NCI-H1092 (cell line): Measurements from ENCODE around the gene HSPA4.
"Not testable (repeated sequence)": the region's sequence is repeated elsewhere in the genome, so short reads cannot be mapped to it uniquely, and the experiment has no call there.

Experiments
- DNase-seq: peaks from one replicate; lab custom pipeline; 2025; lab: John Stamatoyannopoulos, UW

Gene HSPA4

DNA sequence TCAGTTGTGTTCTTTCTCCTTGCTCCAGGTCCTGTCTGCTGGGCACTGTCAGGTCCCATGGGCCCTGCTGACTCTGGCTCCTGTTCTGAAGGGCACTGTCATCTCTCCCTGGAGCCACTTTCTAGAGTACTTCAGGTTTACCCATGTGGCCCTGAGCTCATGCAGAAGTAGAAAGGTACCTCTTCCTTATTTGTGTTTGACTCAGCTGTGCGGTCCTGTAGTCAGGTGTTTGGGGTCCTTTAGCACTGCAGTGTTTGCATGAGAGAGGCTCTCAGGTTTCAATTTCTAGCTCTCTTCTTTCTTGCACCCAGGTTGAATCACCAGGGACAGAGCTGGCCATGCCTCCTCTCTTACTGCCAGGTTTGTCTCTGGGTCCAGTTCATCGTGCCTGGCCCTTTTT is 71.5 kb downstream of the HSPA4 start:
- no peak for DNase-seq

DNA sequence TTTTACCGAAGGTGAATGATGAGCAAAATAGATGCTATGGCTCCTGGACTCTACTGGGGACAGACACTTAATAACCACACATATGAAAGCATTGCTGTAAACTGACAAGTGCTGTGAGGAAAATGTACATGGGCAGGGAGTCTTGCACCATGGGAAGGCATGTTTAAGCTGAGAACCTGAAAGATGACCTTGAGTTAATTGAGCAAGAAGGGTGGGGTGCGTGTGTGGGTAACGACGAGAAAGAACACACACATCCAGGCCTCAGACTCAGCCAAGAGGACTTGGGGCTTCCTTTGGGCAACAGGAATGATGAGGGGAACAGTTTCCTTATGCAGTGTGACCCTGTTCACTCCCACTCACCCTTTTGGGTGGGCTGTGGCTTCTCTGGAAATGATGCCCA is 73.1 kb downstream of the HSPA4 start:
- no peak for DNase-seq

GRCh38 chr5:133128066-133128465 is 76.3 kb downstream of the HSPA4 start:
- DNase-seq: no peak

DNA sequence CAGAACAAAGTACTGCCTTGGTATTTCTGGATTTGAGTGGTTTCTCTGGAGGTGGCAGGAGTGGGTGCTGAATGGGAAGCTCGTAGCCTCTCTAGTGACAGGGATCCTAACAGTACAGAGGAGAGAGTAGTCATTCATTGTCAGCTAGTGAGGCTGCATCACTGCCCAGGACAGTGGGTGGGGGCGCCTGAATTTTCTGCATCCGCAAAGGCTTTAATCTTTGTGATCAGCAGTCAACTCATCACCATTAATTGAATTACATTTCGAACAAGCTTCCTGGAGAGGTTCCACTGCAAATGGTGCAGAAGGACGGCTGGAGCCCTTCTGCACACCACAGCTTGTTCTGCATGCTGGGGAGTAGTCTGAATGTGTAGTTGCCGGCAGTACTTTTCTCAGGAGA is 77.5 kb downstream of the HSPA4 start:
- DNase-seq: no peak

- no peak for DNase-seq
Measured at GRCh38 chr5:133129950-133130349, 78.1 kb downstream of the HSPA4 start.

DNA sequence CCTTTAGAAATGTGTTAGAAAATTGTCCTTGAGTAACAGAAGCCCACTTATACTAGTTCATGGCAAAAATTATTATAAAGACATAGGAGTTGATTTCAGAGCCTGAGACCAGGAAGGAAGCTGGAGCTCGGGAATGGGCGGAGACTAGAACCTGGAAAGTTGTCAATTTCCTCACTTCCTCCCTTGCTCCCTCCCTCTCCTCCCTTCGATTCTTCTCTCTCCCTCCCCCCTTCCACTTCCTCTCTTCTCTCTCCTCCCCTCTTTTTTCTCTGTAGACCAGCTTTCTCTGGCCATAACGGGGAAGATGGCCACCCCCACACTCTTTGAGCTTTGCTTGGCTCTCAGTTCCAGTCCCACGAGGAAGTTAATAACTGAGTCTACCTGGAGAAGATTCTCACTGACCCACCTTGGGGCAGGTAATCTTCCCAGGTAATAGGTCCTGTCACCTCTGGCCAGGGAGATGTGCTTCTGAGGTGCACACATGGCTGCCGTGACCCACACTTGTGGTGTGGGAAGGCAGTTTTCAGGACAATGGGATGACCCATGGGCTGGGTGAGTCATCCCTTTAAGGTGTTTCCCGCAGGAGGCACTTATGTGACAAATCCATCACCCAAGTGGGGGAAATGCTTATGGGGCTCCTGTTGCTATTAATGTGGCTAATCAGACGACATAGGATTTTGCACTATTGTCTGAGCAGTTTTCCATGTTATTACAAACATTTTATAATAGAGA is 78.7 kb downstream of the HSPA4 start:
- DNase-seq: no peak

GRCh38 chr5:133132717-133133116 is 80.9 kb downstream of the HSPA4 start:
- DNase-seq: no peak

GRCh38 chr5:133133241-133133640 is 81.4 kb downstream of the HSPA4 start:
- DNase-seq: not testable (repeated sequence)

DNA sequence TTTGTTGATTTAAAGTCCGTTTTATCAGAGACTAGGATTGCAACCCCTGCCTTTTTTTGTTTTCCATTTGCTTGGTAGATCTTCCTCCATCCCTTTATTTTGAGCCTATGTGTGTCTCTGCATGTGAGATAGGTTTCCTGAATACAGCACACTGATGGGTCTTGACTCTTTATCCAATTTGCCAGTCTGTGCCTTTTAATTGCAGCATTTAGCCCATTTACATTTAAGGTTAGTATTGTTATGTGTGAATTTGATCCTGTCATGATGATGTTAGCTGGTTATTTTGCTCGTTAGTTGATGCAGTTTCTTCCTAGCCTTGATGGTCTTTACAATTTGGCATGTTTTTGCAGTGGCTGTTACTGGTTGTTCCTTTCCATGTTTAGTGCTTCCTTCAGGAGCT is 85.1 kb downstream of the HSPA4 start:
- DNase-seq: not testable (repeated sequence)

DNA sequence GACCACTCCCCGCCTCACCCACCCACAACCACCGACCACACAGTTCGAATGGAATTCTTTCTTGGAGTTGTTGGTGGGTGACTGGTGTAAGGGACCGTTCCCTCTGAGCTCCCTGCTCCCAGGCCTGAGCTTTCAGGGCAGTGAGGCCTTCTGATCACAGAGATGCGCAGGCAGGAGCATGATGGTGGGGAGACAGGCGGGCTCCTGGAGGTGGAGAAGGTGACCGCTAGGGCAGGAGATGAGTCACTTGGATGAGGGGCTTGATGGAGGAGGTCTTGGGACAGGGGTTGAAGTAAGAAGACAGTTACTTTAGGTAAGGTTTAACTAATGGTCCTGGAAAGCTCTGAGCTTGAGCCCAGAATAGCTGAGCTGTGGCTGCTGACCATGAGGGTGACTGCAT is 88.5 kb downstream of the HSPA4 start:
- no peak for DNase-seq

DNA sequence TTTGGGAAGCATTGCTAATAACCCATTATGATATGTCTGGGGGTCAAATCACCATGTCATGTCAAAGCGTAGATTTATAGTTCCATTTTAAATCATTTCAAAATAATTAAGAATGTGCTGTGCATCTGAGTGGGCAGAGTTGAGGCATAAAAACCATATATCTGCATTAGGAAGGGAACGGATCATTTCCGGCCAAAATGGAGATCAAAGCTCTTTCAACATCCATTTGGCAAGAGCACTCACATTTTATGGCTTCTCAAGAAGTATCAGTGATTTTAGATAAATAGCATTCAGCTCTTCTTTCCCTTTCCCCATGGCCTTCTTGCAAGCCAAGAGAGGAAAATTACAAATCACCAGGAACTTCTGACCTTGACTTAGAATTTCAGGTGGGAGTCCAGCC is 89.9 kb downstream of the HSPA4 start:
- DNase-seq: no peak

DNA sequence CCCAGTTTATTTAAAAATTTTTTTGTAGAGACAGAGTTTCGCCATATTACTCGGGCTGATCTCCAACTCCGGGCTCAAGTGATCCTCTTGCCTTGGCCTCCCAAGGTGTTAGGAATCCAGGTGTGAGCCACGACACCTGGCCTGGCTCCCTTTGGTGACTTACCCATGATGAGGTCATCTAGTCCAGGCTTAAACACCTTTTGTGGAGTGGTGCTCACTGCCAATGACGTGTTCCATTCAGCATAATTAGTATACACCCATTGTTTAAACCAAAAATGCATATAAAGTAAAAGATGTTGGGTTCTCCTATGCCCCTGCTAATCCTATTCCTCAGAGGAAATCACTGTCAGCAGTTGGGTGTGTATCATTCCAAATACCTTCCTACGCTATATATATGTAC is 91.0 kb downstream of the HSPA4 start:
- no peak for DNase-seq

- no peak for DNase-seq
Measured at GRCh38 chr5:133144245-133144981, 92.6 kb downstream of the HSPA4 start.

DNA sequence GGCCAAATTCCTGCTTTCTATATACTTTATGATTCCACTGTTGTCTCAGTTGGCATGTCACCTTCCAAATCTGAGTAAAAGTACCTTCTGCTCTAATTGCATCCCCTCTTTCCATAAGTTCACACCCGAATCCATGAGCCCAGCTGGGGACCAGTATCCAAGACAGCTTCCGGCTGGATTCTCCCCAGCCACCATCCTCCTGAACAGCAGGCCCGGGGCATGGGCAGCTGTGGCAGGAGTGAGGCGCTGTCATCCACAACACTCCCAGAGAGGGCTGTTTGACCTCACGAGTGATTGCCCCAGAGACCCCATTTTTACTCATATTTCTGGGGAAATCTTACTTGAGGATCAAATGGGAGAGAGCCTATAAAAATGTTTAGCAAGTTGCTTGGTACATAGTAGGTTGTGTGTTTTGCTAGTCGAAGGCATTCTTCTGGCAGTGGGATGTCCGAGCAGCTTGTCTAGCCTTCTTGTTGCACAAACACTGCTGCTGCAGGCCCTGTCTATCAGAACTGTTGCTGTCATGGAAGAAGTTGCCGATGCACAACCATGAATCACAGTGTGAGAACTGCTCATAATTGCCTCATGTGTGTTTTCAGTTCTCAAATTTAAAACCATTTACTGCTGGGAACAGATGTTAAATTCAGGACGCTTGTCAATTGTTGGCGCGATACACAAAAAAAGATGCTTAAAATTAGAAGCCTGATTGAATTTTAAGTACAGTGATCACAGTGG is 93.8 kb downstream of the HSPA4 start:
- DNase-seq: no peak

GRCh38 chr5:133147411-133147810 is 95.6 kb downstream of the HSPA4 start:
- no peak for DNase-seq

DNA sequence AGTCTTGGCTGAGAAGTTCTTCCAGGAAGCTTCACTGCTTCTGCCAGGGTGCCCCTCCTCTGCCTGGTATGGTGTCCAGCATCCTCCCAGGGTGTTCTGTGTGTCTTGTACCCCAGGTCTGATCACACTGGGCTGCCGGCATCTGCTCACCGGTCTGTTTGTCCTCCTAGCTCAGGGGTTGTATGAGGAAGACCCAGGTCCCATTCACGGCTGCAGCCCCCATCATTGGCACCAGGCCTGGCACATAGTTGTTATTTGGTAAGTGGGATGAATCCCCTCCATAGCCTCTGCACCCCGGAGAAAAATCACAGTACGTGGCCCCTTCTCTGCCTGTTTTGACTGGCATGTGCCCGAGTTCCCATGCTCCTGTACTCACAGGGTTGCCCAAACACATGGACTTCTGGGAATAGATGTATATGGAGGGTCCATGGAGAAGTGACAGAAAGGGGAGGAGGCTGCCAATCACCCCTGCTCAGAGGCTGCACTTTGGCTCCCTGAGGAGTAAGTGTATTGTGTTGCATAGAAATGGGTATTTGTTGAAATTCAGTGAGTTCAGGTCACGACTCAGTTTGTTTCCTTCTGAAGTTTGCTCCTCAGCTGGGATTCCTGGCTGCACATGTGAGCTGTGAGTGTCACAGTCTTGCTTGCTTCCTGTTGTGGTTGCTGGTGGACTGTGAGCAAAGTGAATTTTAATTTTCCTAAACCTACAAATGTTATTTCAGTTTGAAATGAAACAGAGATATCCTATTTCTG is 96.2 kb downstream of the HSPA4 start:
- no peak for DNase-seq

DNA sequence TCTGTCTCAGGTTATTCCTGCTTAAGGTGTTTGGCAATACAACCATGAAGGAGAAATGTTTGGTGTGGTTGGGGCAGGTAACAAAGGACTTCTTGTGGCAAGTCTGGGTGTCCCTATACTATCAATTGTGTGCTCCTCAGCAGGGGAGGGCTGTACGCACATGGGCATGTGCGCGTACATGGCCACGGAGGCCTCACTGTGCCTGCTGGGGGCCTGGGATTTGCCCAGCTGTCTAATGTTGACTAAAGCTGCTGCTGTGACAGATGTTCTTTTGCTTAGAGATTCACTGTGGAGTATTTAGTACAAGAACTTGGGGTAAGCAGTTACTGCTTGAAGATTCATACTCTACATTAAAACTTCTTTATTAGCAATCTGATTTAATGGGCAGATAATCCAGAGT is 97.5 kb downstream of the HSPA4 start:
- no peak for DNase-seq

DNA sequence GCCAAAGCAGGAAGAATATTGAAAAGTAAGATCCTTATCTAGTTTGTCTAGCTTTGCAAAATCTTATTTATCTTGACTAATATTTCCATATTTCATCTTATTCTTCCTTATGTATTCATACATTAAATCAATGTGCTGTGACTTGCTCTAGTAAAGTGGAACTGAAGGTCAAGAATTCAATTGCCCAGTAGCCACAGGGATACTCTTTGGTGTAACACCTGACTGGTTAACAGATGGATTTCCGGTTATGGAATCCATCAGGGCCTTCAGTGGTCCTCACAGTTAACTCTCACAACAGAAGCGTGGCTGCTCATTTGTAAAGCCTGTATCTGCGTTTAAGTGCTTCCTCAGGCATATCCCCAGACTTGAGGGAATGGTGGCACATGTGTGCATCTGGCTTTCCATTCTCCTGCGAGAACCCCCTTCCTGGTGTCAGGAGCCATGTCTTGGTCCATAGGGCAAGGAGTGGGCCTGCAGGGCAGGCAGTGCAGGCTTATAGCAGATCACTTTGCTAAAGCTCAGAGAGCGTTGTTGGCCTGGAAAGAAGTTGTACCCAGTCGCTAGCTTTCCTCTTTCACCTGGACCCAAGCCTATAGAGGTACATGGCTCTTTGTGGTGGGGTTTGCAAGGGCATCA is 99.2 kb downstream of the HSPA4 start:
- DNase-seq: no peak

DNA sequence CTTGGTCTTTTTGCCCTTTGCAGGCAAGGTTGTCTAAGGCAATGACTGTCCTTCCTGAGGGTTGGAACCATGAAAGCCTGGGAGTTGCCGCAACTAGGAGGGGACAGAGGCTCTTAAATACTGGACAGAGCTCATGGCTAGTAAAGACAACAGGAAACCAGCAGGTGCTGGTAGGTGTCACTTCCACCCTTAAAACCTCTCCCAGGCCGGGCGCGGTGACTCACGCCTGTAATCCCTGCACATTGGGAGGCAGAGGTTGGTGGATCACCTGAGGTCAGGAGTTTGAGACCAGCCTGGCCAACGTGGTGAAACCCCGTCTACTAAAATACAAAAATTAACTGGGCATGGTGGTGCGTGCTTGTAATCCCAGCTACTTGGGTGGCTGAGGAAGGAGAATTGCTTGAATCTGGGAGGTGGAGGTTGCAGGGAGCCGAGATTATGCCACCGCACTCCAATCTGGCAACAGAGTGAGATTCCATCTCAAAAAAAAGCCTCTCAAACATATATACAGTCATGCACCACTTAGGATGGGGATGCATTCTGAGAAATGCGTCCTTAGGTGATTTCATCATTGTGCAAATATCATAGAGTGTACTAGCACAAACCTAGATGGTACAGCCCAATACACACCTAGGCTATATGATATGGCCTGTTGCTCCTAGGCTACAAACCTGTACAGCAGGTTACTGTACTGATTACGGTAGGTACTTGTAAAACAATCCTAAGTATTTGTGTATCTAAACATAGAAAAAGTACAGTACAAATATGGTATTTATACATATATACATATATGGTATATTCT is 102.7 kb downstream of the HSPA4 start:
- DNase-seq: no peak

GRCh38 chr5:133155326-133155969 is 103.6 kb downstream of the HSPA4 start:
- DNase-seq: no peak
